ENCODE measurements around the gene AMDHD2.
"Not testable (repeated sequence)": the region's sequence is repeated elsewhere in the genome, so short reads cannot be mapped to it uniquely, and the experiment has no call there.

The AMDHD2 gene

GRCh38 chr16:2543771-2544170 lies 23.6 kb downstream of the AMDHD2 start:
- H3K79me2 ChIP-seq (ENCODE audit: insufficient read depth, low read length), result peaks cover 14% of the 10 kb centered on the region; the same call in 1 of the 2 replicates
- H3K9me3 ChIP-seq (ENCODE audit: insufficient read depth, low read depth, low read length); H3K27me3 ChIP-seq (ENCODE audit: insufficient read depth, low read length, poor library complexity, severe bottlenecking); H3K4me3 ChIP-seq (ENCODE audit: low read length, poor library complexity, severe bottlenecking); H3K36me3 ChIP-seq (ENCODE audit: insufficient read depth, low read length); H3F3A ChIP-seq (ENCODE audit: low read depth); H3K9ac ChIP-seq (ENCODE audit: low read depth, low read length, poor library complexity, severe bottlenecking); H2AFZ ChIP-seq (ENCODE audit: low read length); H3K9me2 ChIP-seq (replicated peaks; ENCODE audit: low read depth, low read length); H4K20me1 ChIP-seq (ENCODE audit: insufficient read depth, low read length, poor library complexity, severe bottlenecking); H3K4me2 ChIP-seq (ENCODE audit: low read depth, low read length, poor library complexity, severe bottlenecking); H3K4me1 ChIP-seq (ENCODE audit: insufficient read depth, low read length, poor library complexity, severe bottlenecking): not testable (repeated sequence)

GRCh38 chr16:2550283-2550878 lies 30.2 kb downstream of the AMDHD2 start:
- H3K79me2 ChIP-seq (ENCODE audit: insufficient read depth, low read length); H2AFZ ChIP-seq (ENCODE audit: low read length); H3K4me3 ChIP-seq (ENCODE audit: low read length, poor library complexity, severe bottlenecking); H3K4me1 ChIP-seq (ENCODE audit: insufficient read depth, low read length, poor library complexity, severe bottlenecking); H3K4me2 ChIP-seq (ENCODE audit: low read depth, low read length, poor library complexity, severe bottlenecking); H3K9me3 ChIP-seq (ENCODE audit: insufficient read depth, low read depth, low read length); H3K9me2 ChIP-seq (replicated peaks; ENCODE audit: low read depth, low read length); H4K20me1 ChIP-seq (ENCODE audit: insufficient read depth, low read length, poor library complexity, severe bottlenecking); H3F3A ChIP-seq (ENCODE audit: low read depth); H3K9ac ChIP-seq (ENCODE audit: low read depth, low read length, poor library complexity, severe bottlenecking); H3K36me3 ChIP-seq (ENCODE audit: insufficient read depth, low read length); H3K27me3 ChIP-seq (ENCODE audit: insufficient read depth, low read length, poor library complexity, severe bottlenecking): not testable (repeated sequence)

- not testable (repeated sequence) for H3K9me2 ChIP-seq (replicated peaks; ENCODE audit: low read depth, low read length); H3F3A ChIP-seq (ENCODE audit: low read depth); H3K9ac ChIP-seq (ENCODE audit: low read depth, low read length, poor library complexity, severe bottlenecking); H3K4me1 ChIP-seq (ENCODE audit: insufficient read depth, low read length, poor library complexity, severe bottlenecking); H3K36me3 ChIP-seq (ENCODE audit: insufficient read depth, low read length); H3K79me2 ChIP-seq (ENCODE audit: insufficient read depth, low read length); H2AFZ ChIP-seq (ENCODE audit: low read length); H4K20me1 ChIP-seq (ENCODE audit: insufficient read depth, low read length, poor library complexity, severe bottlenecking); H3K9me3 ChIP-seq (ENCODE audit: insufficient read depth, low read depth, low read length); H3K27me3 ChIP-seq (ENCODE audit: insufficient read depth, low read length, poor library complexity, severe bottlenecking); H3K4me3 ChIP-seq (ENCODE audit: low read length, poor library complexity, severe bottlenecking); H3K4me2 ChIP-seq (ENCODE audit: low read depth, low read length, poor library complexity, severe bottlenecking)
Measured at GRCh38 chr16:2551420-2551889, 31.3 kb downstream of the AMDHD2 start.

GRCh38 chr16:2554709-2555425 lies 34.7 kb downstream of the AMDHD2 start:
- not testable (repeated sequence) for H3K79me2 ChIP-seq (ENCODE audit: insufficient read depth, low read length); H3K27me3 ChIP-seq (ENCODE audit: insufficient read depth, low read length, poor library complexity, severe bottlenecking); H3K4me1 ChIP-seq (ENCODE audit: insufficient read depth, low read length, poor library complexity, severe bottlenecking); H3K4me3 ChIP-seq (ENCODE audit: low read length, poor library complexity, severe bottlenecking); H2AFZ ChIP-seq (ENCODE audit: low read length); H3K9me3 ChIP-seq (ENCODE audit: insufficient read depth, low read depth, low read length); H4K20me1 ChIP-seq (ENCODE audit: insufficient read depth, low read length, poor library complexity, severe bottlenecking); H3K9ac ChIP-seq (ENCODE audit: low read depth, low read length, poor library complexity, severe bottlenecking); H3K9me2 ChIP-seq (replicated peaks; ENCODE audit: low read depth, low read length); H3F3A ChIP-seq (ENCODE audit: low read depth); H3K4me2 ChIP-seq (ENCODE audit: low read depth, low read length, poor library complexity, severe bottlenecking); H3K36me3 ChIP-seq (ENCODE audit: insufficient read depth, low read length)

GRCh38 chr16:2557150-2557549 lies 37.0 kb downstream of the AMDHD2 start:
- H3K79me2 ChIP-seq (ENCODE audit: insufficient read depth, low read length); H3F3A ChIP-seq (ENCODE audit: low read depth); H2AFZ ChIP-seq (ENCODE audit: low read length); H3K9ac ChIP-seq (ENCODE audit: low read depth, low read length, poor library complexity, severe bottlenecking); H3K9me3 ChIP-seq (ENCODE audit: insufficient read depth, low read depth, low read length); H3K36me3 ChIP-seq (ENCODE audit: insufficient read depth, low read length); H3K4me3 ChIP-seq (ENCODE audit: low read length, poor library complexity, severe bottlenecking); H3K4me1 ChIP-seq (ENCODE audit: insufficient read depth, low read length, poor library complexity, severe bottlenecking); H3K27me3 ChIP-seq (ENCODE audit: insufficient read depth, low read length, poor library complexity, severe bottlenecking); H3K4me2 ChIP-seq (ENCODE audit: low read depth, low read length, poor library complexity, severe bottlenecking); H4K20me1 ChIP-seq (ENCODE audit: insufficient read depth, low read length, poor library complexity, severe bottlenecking); H3K9me2 ChIP-seq (replicated peaks; ENCODE audit: low read depth, low read length): not testable (repeated sequence)

GRCh38 chr16:2560131-2560797 lies 40.1 kb downstream of the AMDHD2 start:
- H3K9ac ChIP-seq (ENCODE audit: low read depth, low read length, poor library complexity, severe bottlenecking); H3K27me3 ChIP-seq (ENCODE audit: insufficient read depth, low read length, poor library complexity, severe bottlenecking); H4K20me1 ChIP-seq (ENCODE audit: insufficient read depth, low read length, poor library complexity, severe bottlenecking); H3K4me3 ChIP-seq (ENCODE audit: low read length, poor library complexity, severe bottlenecking); H3K4me2 ChIP-seq (ENCODE audit: low read depth, low read length, poor library complexity, severe bottlenecking); H3K9me2 ChIP-seq (replicated peaks; ENCODE audit: low read depth, low read length); H3K9me3 ChIP-seq (ENCODE audit: insufficient read depth, low read depth, low read length); H3F3A ChIP-seq (ENCODE audit: low read depth); H3K79me2 ChIP-seq (ENCODE audit: insufficient read depth, low read length); H2AFZ ChIP-seq (ENCODE audit: low read length); H3K4me1 ChIP-seq (ENCODE audit: insufficient read depth, low read length, poor library complexity, severe bottlenecking); H3K36me3 ChIP-seq (ENCODE audit: insufficient read depth, low read length): not testable (repeated sequence)

GRCh38 chr16:2560798-2561133 lies 40.6 kb downstream of the AMDHD2 start:
- H3K36me3 ChIP-seq (ENCODE audit: insufficient read depth, low read length); H3K27me3 ChIP-seq (ENCODE audit: insufficient read depth, low read length, poor library complexity, severe bottlenecking); H3F3A ChIP-seq (ENCODE audit: low read depth); H3K4me2 ChIP-seq (ENCODE audit: low read depth, low read length, poor library complexity, severe bottlenecking); H2AFZ ChIP-seq (ENCODE audit: low read length); H3K9me3 ChIP-seq (ENCODE audit: insufficient read depth, low read depth, low read length); H3K79me2 ChIP-seq (ENCODE audit: insufficient read depth, low read length); H3K4me3 ChIP-seq (ENCODE audit: low read length, poor library complexity, severe bottlenecking); H4K20me1 ChIP-seq (ENCODE audit: insufficient read depth, low read length, poor library complexity, severe bottlenecking); H3K4me1 ChIP-seq (ENCODE audit: insufficient read depth, low read length, poor library complexity, severe bottlenecking); H3K9me2 ChIP-seq (replicated peaks; ENCODE audit: low read depth, low read length); H3K9ac ChIP-seq (ENCODE audit: low read depth, low read length, poor library complexity, severe bottlenecking): not testable (repeated sequence)
